NCI-H1417 (cell line): Measurements from ENCODE around the gene CDY2A.
"Not testable (repeated sequence)": the region's sequence is repeated elsewhere in the genome, so short reads cannot be mapped to it uniquely, and the experiment has no call there.

Source experiments
- DNase-seq, 3 experiments: peaks; one replicate each; lab custom pipeline; 2025; lab: John Stamatoyannopoulos, UW

Gene CDY2A, protein sequence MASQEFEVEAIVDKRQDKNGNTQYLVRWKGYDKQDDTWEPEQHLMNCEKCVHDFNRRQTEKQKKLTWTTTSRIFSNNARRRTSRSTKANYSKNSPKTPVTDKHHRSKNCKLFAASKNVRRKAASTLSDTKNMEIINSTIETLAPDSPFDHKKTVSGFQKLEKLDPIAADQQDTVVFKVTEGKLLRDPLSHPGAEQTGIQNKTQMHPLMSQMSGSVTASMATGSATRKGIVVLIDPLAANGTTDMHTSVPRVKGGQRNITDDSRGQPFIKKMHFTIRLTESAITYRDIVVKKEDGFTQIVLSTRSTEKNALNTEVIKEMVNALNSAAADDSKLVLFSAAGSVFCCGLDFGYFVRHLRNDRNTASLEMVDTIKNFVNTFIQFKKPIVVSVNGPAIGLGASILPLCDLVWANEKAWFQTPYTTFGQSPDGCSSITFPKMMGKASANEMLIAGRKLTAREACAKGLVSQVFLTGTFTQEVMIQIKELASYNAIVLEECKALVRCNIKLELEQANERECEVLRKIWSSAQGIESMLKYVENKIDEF

DNA sequence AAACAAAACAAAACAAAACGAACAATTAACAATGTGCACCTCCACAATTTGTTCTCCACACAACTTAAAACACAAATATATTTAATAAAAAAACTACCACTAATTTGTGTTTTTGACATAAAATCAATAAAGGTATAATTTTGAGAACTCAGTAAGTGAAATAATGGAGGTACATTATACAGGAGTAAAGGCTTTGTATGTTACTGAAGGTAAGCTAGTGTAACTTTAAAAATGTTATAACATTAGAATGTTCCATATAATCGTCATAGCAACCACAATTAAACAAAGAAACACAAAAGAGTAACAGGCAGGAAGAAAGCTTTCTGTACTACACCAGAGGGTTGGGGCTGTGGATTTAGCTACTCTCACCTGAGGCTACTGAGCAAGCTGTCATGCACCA is at the start of gene CDY2A:
CDY2A (plus strand) TSS at position 301 of the 400 bp plus-strand sequence. CDS start 328 bp downstream, outside the sequence.
- not testable (repeated sequence) for DNase-seq

DNA sequence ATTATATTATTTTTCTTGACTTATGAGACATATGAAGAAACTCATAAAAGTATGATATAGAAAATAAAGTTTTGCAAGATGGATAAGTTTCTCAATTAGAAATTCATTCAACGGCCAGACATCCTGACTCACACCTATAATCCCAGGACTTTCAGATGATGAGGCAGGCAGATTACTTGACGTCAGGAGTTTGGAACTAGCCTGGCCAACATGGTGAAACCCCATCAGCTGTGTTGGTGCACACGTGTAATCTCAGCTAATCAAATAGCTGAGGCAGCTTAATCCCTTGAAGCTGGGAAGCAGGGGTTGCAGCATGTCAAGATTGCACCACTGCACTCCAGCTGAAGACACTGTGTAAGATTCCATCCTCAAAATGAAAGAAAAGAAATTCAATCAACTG is 28.0 kb upstream of the CDY2A start:
- DNase-seq: not testable (repeated sequence)

DNA sequence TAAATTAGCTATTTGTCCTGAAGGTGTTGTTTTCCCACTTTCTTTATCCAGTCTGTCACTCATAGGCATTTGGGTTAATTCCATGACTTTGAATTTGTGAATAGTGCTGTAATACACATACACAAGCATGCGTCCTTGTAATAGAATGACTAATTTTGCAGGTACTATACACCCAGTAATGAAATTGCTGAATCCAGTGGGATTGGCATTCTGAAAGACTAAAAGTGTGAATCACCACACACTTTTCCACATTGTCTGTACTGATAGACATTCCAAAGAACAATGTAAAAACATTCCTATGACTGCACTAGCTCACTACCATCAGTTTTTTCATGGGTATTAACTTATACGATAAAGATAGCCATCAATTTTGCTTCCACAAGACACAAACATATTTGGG is 27.3 kb upstream of the CDY2A start:
- DNase-seq: not testable (repeated sequence)

DNA sequence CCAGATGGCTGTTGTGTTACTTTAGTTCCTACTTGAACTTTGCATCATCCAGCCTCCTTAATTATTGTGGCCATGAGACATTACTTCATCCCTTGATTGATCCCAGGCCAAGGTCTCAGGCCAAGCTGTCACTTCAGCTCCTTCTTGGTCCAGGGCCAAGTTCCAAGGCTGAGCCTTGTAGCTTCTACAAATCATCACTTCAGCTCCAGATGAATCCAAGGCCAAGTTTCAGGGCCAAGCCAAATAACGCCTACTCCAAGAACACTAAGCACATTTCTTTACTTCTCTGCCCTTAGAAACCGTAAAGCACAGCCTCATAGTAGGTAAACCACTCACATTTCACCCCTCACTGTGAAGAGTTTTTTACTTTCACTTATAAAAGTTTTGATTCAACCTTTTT is 1.7 kb upstream of the CDY2A start:
- DNase-seq: not testable (repeated sequence)

DNA sequence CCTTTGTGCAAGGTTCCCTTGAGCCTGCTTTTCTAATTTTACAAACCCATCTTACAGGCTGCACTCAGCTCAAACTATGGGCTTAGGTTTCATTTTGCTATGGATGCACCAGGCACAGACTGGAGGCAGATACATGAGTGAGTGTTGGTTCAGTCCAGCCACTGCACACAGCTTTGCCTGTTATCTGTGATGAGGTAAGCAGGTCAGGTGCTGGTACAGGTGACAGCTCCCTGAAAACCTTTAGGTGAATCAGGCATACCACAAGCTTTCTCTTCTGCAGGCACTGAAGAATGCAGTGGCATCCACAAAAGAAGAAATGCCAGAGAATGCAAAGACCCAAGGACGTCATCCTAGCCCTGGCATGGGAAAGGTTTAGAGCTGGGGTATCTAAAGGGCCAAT is 3.3 kb downstream of the CDY2A start:
- DNase-seq: not testable (repeated sequence)

DNA sequence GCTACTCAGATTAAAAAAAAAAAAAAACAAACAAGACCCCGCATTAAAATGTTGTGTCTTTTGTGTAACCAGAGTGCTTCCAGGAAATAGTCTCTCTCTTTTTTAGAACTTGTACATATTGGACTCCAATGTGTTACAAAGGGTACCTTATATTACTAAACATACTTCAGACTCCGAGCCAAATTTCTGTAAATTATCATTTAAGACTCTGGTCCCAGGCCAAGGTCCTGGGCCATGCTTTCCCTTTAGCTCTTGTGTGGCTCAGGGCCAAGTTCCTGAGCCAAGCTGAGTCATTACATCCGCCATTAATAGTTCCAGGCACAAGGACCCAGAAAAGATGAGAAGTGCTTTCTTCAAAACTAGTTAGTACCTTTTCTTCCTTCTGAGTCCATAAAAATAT is 4.6 kb downstream of the CDY2A start:
- DNase-seq: not testable (repeated sequence)

DNA sequence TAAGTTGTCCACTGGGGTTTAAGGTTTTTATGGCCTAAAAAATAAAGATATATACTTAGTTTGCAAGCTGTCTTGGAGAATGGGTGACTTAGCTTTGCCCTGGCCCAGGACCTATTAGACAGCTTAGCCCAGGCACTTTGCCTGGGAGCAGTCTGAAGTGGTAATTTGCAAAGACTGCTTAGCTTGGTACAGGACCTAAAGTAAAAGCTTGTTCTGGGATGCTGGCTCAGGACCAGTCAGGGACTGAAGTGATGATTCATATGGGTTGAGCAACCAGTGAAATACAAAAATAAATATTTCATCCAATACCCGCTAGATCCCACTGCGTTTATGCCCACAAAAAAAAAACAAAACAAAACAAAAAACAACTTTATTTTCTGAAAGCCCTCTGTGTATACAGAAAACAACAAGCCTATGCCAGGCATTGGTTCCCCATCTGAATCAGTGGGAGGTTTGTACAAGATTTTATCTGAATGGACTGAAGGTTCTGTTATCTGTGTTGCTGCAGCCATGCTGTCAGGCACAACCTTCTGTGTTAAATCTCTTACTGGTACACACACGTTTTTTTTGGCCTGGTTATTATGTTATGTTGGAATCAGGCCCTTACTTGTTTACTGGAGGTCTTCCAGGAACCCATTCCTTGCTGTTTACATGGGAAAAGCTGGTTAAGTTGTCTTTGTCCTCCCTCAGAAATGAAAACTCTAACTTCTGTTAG is 8.7 kb downstream of the CDY2A start:
- not testable (repeated sequence) for DNase-seq

DNA sequence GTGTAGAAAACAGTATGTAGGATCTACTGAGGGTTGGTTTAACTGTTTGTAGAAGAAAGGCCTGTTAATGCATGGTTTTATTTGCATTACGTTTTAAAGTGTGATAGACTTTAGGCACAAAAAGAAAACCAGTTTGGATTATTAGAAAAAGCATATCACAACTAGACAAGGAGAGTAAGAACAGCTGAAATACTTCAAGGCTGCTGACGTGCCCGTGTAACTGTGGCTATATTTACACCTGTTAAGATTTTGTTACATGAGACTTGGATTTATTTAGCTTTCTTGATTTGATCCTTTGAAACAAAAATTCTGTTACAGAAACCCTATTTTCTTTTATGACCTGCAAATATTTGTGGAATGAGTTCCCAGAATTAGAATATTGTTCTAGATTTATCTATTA is 9.3 kb downstream of the CDY2A start:
- not testable (repeated sequence) for DNase-seq

DNA sequence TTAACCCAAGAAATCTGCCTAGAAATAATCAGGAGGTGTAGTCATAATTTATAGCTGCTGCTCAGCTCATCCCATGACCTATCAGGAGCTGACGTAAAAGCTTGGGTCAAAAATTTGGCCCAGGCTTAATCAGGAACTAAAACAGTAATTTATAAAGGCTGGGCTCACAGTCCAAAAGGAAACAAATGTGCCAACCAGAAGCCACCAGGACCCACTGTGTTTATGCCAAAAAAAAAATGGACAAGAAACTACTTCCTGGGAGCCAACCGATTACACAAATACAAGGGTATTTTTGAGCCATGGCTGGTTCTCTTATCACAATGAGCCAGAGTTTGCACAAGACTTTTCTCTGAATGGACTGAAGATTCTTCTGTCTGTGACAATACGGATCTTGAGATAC is 19.4 kb downstream of the CDY2A start:
- DNase-seq: not testable (repeated sequence)

DNA sequence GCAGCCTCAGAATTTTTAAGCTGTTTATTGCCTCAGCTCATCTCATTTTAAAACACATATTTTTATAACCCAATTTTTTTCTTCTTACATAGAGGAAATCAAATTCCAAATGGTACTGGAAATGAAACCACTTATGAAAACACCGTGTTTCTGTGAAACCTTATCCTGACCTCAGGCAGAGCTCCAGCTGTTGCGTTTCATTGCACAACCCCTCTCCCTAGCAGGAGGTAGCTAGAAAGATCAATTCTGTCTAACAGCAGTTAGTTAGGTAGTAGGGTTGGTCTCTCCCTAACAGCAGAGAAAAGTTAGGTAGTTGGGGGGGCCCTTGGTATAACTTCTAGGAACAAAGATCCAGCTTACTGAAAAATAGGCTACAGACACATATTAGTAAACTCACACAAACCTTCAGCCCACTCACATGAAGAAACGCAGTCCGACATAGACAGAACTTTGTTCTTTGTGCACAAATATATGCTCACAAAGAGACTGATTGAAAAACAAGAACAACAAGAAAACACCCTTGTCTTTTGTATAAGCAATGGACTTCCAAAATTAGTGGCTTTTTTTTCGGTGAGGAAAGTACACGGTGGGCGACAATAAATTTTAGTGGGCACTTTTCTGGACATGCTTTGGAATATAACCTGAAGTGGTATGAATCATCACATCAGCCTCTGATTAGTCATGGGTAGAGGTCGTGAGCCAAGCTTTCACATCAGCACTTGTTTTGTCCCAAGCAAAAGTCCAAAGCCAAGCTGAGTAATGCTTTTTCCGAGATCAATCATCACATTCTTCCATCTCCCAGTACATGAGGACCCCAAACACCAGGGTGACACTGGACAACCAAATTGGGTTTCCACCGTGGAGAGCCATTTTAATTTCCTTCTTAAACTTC is 22.8 kb downstream of the CDY2A start:
- not testable (repeated sequence) for DNase-seq

DNA sequence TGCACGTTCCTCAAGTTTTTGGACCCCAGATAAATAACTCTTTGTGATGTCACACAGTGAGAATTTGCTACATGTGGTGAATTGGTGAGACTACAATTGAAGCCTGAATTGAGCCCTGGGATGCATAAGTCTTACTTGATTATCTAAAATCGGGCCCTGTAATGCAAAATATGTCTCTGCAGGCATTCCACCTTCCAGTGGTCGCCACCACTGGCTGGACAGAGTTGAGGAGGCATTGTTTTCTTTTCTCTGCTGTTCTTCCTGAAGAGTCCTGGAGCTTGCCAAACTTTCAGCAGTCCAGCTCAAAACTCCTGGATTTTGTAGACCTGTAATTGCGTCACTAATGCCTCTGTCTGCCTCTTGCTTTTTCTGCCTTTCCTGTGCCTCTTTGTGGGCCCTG is 23.5 kb downstream of the CDY2A start:
- not testable (repeated sequence) for DNase-seq

DNA sequence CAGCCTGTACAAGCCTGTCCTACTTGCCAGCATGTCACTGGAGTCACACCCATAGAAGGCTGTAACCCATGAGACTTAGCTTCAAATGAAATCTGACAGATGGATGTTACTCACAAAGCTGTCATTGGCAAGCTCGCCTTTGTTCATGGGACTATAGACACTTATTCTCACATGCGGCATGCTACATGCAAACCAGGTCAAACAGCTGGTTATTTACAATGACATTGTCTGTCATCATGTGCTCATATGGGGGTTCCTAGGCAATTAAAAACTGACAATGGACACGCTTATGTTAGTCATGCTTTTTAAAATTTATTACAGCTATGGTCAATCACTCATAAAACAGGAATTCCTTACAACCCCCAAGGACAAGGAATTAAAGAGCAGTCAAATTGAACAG is 30.9 kb downstream of the CDY2A start:
- not testable (repeated sequence) for DNase-seq

DNA sequence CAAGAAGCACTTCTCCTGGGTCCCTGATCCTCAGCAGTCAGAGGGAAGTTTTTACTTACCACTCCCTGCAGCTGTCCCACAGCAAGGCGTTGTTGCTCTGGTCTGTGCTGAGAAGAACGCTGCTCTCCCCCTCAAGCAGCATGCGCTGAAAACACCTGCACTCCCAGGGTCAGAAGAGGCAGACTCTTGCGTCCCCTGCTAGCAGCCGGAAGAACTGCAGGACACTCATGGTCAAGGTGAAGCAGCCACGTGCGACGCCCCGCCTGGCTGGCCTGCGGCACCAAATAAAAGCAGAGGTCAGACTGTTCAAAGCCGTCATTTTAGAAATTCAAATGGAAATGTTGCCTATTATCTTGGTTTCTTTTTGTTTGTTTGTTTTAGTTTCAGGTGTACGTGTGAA is 47.9 kb downstream of the CDY2A start:
- not testable (repeated sequence) for DNase-seq
